ENCODE measurements around the gene KRI1. TPM values are rescaled to one million over a fixed set of nuclear protein-coding genes. Genes with fewer than 3 reads are reported as not detected.

Gene KRI1
- total and polyA plus RNA-seq, 8 donors, result 4.2 to 116 (median 15.6) TPM

DNA sequence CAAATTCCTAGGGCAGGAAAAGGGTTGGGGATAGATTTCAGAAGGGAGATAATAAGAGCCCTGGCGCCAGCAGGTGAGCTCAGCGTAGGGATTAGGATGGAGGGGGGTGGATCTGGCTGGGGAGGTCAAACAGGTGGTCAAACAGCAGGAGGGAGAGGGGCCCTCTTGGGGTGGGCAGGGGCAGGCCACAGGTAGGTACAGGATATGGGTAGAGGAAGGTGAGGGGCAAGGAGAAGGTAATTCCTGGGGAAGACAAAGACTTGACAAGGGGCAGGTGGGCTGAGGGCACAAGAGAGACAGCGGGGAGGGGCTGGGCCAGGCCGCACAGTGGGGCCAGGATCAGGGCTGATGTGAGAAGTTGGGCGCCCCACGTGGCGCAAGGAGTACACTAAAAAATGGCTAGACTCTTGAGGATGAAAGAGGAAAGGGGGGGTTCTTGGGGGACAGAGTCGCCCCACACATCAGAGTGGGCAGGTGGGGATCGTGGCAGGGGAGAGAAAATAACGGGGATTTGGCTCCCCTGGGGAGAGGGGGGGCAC is 713 bp downstream of the KRI1 start:
- H3K36me3 ChIP-seq, result peaks cover 10 to 31% (median 29%) of the 10 kb centered on the region in 4 donors
- WGBS, 5 donors, result 9 to 16% (median 14%) methylated on average over 10 of the region's 10 CpGs
- H3K27ac ChIP-seq, result peak overlapping the region; percentile 78 to 94 (median 91)
- no peak for TF ChIP-seq POLR2A (IDR thresholded peaks at IDR 0.05)
- TF ChIP-seq, protein P1, sequence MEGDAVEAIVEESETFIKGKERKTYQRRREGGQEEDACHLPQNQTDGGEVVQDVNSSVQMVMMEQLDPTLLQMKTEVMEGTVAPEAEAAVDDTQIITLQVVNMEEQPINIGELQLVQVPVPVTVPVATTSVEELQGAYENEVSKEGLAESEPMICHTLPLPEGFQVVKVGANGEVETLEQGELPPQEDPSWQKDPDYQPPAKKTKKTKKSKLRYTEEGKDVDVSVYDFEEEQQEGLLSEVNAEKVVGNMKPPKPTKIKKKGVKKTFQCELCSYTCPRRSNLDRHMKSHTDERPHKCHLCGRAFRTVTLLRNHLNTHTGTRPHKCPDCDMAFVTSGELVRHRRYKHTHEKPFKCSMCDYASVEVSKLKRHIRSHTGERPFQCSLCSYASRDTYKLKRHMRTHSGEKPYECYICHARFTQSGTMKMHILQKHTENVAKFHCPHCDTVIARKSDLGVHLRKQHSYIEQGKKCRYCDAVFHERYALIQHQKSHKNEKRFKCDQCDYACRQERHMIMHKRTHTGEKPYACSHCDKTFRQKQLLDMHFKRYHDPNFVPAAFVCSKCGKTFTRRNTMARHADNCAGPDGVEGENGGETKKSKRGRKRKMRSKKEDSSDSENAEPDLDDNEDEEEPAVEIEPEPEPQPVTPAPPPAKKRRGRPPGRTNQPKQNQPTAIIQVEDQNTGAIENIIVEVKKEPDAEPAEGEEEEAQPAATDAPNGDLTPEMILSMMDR (IDR thresholded peaks at IDR 0.05), result peak in 1 of 7 experiments; percentile 13
- TF ChIP-seq EP300 (IDR thresholded peaks at IDR 0.05), result no peak
- TF ChIP-seq POLR2AphosphoS5 (IDR thresholded peaks at IDR 0.05), result no peak
- no peaks in the 10 kb centered on the region for H3K27me3 ChIP-seq
- peak; percentile 35 to 77 for DNase-seq
- peak overlapping the region; percentile 80 to 97 (median 86) for H3K4me3 ChIP-seq
- intact Hi-C loops (cut with DNase I; ENCODE audit: low total_unique reads), result no loop called here
- peaks cover 37 to 46% (median 45%) of the 10 kb centered on the region in 4 donors for H3K4me1 ChIP-seq
- H3K9me3 ChIP-seq, result no peaks in the 10 kb centered on the region

DNA sequence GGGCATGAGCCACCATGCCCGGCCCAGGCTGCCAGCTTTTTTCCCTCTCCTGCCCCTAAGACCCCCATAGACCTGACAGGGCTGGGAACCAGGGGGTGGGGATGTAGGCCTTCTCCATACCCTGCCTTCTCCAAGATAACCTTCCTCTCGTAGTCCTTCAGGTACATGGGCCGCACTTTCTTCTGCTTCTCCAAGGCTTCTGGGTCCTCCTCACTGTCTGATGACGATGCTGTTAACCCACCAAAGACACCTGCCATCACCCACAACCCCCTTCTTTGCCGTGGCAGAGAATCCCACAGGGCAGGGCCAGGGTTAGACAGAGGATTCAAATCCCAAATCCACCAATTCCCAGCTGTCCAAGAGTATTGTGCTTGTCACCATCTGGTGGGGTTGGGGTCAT is 3.2 kb downstream of the KRI1 start:
- Histone ChIP-seq H3K9me3 (no peaks in the 10 kb centered on the region), H3K36me3 (peaks cover 26 to 56% (median 54%) of the 10 kb centered on the region in 4 donors), H3K27me3 (no peaks in the 10 kb centered on the region), H3K4me3 (no peak overlapping the region), H3K27ac (no peak overlapping the region), H3K4me1 (peaks cover 20 to 28% (median 27%) of the 10 kb centered on the region in 4 donors)
- no peak for DNase-seq
- 91 to 96% (median 93%) methylated on average over 5 of the region's 5 CpGs for WGBS, 5 donors
- intact Hi-C loops (cut with DNase I; ENCODE audit: low total_unique reads), result no loop called here
- TF ChIP-seq, protein P1 (IDR thresholded peaks at IDR 0.05), result no peak
- TF ChIP-seq POLR2A (IDR thresholded peaks at IDR 0.05) (no peak), POLR2AphosphoS5 (IDR thresholded peaks at IDR 0.05) (no peak), EP300 (IDR thresholded peaks at IDR 0.05) (no peak)

DNA sequence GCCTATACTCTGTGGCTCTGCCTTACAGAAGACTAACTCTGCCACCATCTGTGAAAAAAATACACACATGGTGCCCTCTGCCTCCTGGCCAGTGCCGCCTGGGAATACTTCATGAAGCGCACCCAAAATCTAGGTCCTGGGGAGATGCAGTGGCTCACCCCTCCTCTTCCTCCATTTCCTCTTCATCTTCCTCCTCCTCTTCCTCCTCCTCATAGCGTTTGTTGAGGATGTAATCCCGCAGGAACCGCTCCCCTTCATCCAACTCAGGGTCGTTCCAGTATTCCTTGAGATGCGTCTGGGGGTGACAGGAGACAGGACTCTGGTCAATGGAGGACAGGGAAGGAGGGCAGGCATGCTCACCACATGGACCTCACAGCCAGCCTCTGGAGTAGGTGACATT is 5.7 kb downstream of the KRI1 start:
- Histone ChIP-seq H3K27ac (no peak overlapping the region), H3K4me1 (peaks cover 6 to 16% (median 8%) of the 10 kb centered on the region in 4 donors), H3K36me3 (peaks cover 35 to 80% (median 78%) of the 10 kb centered on the region in 4 donors), H3K9me3 (no peaks in the 10 kb centered on the region), H3K4me3 (no peak overlapping the region), H3K27me3 (no peaks in the 10 kb centered on the region)
- 89 to 94% (median 93%) methylated on average over 7 of the region's 7 CpGs for WGBS, 5 donors
- TF ChIP-seq, protein P1 (IDR thresholded peaks at IDR 0.05), result no peak
- TF ChIP-seq POLR2A (IDR thresholded peaks at IDR 0.05) (no peak), EP300 (IDR thresholded peaks at IDR 0.05) (no peak), POLR2AphosphoS5 (IDR thresholded peaks at IDR 0.05) (no peak)
- intact Hi-C loops (cut with DNase I; ENCODE audit: low total_unique reads), result no loop called here
- no peak for DNase-seq

DNA sequence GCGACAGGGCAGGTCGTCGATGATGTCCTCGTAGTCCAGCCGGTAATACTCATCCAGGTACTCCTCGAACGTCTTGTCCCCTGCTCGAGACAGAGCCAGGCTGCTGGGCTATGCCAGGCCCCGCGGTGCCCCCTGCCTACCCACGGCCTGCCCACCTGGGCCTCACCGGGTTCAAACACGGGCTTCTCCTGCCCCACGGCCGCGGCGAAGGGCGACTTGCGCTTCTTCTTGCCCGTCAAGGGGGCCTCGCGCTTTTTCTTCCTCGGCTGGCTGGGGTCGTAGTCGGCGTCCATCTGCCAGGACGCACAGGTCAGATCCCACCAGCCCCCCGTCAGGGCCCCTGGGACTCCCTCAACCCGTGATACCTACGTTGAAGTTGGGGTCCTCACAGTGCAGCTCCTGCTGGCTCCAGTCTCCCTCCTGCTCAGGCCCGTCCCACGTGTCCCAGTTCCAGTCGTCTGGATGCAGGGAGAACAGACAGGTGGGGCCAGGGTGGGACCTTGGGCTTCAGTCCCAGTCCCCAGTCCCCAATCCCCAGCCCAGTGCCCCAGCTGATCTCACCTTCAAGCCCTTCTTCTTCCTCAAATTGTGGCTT is 8.1 kb downstream of the KRI1 start:
- TF ChIP-seq, protein P1 (IDR thresholded peaks at IDR 0.05), result no peak
- TF ChIP-seq POLR2AphosphoS5 (IDR thresholded peaks at IDR 0.05) (no peak), POLR2A (IDR thresholded peaks at IDR 0.05) (no peak), EP300 (IDR thresholded peaks at IDR 0.05) (no peak)
- no peak overlapping the region for H3K27ac ChIP-seq
- no peaks in the 10 kb centered on the region for H3K9me3 ChIP-seq
- H3K4me3 ChIP-seq, result no peak overlapping the region
- no peak for DNase-seq
- H3K4me1 ChIP-seq, result peaks cover 0 to 20% (median under 1%) of the 10 kb centered on the region in 4 donors
- intact Hi-C loops (cut with DNase I; ENCODE audit: low total_unique reads), result no loop called here
- 90 to 95% (median 92%) methylated on average over 27 to 33 of the region's 33 CpGs for WGBS, 5 donors
- H3K27me3 ChIP-seq, result no peaks in the 10 kb centered on the region
- peaks cover 58 to 100% (median 99%) of the 10 kb centered on the region in 4 donors for H3K36me3 ChIP-seq
